Stimulated activated CD4-positive, alpha-beta T cell treated with anti-CD3 and anti-CD28 coated beads, Interleukin-1b, Interleukin-23, amount 100 ng/mL, for 48 hours (primary cell): ENCODE measurements around the gene ADAD1.

Source experiments
- DNase-seq: peaks from one replicate; pipeline ENCODE4 v3.0.0-alpha.2; 2020

Gene ADAD1

GRCh38 chr4:122456231-122457116 lies 77.7 kb downstream of the ADAD1 start, which contains the start of gene IL2:
TSS of gene IL2 (minus strand) at chr4:122456725. CDS start at chr4:122456440, 285 bp downstream.
- DNase-seq = peak; percentile 5

GRCh38 chr4:122458625-122459024 lies 79.8 kb downstream of the ADAD1 start:
- DNase-seq = peak; percentile 71

GRCh38 chr4:122469457-122469856 lies 90.6 kb downstream of the ADAD1 start:
- DNase-seq = no peak

- no peak for DNase-seq
These were observed 96.4 kb downstream of the ADAD1 start for GRCh38 chr4:122475233-122475632.

GRCh38 chr4:122476126-122476525 lies 97.3 kb downstream of the ADAD1 start:
- DNase-seq = no peak

GRCh38 chr4:122476745-122477144 lies 97.9 kb downstream of the ADAD1 start:
- no peak for DNase-seq
